ENCODE results near the gene STK16.

DNA sequence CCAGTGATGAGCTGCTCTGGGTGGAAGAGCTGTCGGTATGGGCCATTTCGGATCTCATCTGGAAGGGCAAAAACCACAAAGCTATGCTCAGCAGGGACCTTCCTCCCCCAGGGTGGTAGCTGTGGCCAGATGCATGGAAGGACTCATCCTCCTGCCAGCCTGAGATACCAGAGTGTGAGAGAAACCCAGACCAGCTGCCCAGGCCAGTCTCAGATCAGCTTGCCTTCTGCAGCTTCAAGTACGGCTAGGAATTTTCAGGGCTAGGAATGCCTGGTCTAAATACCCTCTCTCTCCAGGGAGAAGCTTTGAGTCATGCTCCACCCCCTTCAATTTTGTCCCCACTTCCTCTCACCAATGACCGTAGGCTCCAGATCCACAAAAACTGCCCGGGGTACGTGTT is 6.4 kb downstream of the STK16 start:
- no peak for TF ChIP-seq POLR2A (IDR thresholded peaks at IDR 0.05)
- TF ChIP-seq, protein P1, sequence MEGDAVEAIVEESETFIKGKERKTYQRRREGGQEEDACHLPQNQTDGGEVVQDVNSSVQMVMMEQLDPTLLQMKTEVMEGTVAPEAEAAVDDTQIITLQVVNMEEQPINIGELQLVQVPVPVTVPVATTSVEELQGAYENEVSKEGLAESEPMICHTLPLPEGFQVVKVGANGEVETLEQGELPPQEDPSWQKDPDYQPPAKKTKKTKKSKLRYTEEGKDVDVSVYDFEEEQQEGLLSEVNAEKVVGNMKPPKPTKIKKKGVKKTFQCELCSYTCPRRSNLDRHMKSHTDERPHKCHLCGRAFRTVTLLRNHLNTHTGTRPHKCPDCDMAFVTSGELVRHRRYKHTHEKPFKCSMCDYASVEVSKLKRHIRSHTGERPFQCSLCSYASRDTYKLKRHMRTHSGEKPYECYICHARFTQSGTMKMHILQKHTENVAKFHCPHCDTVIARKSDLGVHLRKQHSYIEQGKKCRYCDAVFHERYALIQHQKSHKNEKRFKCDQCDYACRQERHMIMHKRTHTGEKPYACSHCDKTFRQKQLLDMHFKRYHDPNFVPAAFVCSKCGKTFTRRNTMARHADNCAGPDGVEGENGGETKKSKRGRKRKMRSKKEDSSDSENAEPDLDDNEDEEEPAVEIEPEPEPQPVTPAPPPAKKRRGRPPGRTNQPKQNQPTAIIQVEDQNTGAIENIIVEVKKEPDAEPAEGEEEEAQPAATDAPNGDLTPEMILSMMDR (IDR thresholded peaks at IDR 0.05) = no peak
